GM21390 (cell line): ENCODE measurements around the gene NTF4.

ENCODE experiments used
- ATAC-seq: cut with Tn5 transposase; IDR thresholded peaks from one replicate; pipeline ENCODE4 v1.9.1; 2021; ENCODE audit not compliant: unreplicated experiment

Gene NTF4, protein sequence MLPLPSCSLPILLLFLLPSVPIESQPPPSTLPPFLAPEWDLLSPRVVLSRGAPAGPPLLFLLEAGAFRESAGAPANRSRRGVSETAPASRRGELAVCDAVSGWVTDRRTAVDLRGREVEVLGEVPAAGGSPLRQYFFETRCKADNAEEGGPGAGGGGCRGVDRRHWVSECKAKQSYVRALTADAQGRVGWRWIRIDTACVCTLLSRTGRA

DNA sequence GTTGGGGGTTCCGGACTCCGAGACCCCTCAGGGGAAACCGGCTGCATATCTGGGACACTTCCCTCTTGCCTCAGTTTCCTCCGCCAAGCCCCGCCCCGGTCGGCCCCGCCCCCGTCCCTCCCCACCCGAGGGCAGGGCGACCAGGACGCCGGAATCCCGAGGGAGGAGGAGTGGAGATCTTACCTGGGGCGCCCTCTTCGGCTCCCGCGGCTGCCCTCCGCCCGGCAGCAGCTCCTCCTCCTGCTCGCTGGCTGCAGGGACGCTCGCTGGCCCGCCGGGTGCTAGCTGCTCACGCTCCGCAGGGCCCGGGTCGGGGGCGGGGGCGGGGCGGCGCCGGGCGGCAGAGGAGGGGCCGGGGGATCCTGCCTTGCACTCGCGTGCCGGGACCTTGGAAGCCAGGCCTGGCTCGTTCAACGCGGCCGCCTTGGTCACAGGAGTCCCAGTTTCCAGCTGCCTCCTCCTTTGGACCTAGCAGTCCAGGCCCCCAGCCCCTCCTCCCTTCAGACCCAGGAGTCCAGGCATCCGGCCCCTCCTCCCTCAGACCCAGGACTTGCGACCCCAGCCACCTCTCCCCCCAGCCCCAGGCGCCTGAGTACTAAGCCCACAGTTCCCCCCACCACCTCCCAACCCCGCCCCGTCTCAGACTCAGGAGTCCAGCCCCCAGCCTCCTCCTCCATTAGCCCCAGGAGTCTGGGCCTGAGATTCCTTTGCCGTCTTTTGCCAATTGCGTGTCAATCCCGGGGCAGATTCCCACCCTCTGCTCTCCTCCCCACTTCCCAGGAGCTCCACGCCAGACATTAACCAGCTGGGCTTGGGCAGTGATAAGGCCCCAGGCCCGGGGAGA is at the start of gene NTF4:
Gene NTF4 (minus strand): TSS at position 51 of the 844 bp plus-strand sequence. CDS start 2,821 bp downstream, outside the sequence.
- no peak for ATAC-seq

DNA sequence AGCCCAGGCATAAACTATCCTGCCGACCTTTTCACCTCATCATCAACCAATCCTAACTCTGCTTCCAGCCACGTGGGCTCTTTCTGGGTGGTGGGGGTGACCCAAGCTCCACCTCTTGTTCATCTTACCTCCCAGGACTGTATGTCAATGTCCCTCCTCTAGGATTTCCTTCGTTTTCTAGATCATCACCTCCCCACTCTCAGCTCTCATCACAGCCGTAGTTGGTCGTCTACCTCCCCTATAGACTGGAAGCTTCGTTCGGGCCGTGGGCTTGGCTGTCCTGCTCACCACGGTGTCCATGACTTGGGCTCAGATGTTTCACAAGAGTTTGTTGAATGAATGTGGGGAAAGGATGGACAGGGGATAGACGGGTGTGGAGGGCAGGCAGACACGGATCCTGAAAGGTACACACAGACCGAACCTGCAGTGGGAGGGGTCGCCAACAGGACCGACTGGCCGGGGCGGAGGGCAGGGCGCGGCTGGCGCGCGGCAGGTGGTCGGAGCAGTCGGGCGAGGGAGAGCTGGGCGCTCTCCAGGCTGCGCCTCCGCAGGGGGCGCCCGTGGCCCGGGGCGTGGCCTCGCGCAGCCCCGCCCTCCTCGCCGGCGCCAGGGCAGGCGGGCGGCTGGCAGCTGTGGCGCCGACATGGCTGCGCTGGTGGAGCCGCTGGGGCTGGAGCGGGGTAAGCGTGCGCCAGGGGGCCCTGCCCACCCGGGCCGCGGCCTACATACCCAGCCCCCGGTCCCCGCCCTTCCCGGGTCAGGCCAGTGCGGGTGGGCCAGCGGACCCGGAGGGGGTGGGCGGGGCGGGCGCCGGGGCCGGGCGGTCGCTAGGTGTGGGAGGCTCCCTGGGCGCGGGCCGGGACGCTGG is 49.4 kb upstream of the NTF4 start, which contains the start of gene LIN7B:
Gene LIN7B (plus strand): TSS at position 609 of the 868 bp plus-strand sequence. CDS start 35 bp downstream, at position 644.
- ATAC-seq: no peak

DNA sequence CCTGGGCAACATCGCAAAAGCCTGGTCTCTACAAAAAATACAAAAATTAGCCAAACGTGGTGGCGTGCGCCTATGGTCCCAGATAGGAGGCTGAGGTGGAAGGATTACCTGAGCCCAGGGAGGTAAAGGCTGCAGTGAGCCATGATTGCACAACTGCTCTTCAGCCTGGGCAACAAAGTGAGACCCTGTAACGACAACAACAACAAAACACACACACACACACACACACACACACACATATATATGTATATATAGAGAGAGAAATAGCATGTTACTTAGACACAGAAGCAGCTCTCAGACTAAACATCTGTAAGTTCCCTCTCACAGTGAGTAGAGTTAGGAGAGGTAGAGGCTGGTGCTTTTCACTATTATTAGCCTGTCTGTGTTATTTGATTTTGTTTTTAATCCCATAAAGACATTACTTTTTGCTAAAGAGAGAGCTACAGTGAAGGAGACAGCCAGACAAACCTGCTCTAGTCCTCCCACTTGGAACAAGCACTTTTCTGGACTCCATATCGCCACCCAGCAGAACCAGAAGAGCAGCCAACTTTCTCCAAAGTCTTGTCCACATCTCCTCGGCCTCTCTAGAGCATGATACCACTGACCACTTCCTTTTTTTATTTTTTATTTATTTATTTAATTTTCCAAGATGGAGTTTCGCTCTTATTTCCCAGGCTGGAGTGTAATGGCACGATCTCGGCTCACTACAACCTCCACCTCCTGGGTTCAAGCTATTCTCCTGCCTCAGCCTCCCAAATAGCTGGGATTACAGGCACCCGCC is 46.8 kb upstream of the NTF4 start:
- no peak for ATAC-seq

DNA sequence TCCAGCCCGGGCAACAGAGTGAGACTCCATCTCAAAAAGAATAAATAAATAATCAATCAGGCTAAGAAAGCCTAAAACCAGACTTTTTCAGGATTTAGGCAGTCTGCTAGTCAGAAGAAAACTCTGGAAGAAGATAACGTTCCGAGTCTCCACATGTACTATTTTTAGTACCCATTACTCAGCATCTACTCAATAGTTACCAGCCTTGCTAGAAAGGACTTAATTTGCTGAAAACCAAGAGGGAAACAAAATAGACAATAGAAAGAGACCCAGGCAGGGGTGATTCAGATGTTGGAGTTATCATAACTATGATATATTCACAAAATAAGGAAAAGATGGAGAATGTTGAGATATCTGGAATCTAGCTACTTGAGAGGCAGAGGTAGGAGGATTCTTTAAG is 45.9 kb upstream of the NTF4 start:
- ATAC-seq: no peak

DNA sequence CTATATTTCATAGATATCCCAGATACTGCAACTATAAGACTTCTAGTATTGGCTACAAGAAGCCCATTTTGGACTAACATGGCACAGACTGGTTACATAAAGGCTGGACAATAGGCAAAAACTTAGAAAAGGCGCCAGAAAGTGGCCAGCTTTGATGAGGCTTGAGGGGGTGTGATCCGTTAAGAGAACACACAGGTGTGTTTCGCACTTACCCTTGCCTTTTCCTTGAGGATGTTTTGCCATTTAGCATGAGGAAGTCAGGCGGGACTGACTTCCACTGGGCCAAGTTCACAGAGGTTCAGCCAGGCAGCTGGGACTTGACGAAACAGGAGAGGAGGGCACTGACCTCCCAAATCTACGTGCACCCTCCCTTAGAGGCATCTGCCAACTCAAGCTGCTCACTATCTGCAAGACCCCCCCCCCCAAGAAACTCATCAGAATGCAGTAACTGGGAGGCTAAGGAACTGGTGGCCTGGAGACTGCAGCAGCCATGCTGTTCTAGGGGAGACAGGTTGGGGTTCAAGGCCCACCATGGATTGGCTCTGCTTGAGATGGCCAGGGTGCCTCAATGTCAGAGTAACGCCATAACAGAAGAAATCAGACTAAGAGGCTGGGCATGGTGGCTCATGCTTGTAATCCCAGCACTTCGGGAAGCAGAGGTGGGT is 45.1 kb upstream of the NTF4 start:
- ATAC-seq: no peak

DNA sequence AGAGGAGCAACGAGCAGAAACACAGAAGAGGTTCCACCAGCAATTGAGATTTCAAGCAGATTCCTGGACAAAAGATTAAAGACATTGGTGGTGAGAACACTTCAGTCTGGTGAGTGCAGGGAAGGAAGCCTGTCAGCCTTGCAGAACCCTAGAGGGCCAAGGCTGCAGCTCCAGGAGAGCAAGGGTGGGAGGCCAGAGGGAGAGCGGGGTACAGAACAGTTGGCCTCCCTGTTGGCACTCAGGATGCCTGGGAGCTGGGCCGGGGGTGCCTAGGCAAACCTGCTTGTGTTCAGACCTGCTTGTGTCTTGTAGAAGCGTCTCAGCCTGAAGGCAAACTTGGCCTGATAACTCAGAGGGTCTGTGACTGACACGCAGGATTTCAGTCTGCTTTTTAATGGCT is 44.4 kb upstream of the NTF4 start:
- ATAC-seq: no peak

DNA sequence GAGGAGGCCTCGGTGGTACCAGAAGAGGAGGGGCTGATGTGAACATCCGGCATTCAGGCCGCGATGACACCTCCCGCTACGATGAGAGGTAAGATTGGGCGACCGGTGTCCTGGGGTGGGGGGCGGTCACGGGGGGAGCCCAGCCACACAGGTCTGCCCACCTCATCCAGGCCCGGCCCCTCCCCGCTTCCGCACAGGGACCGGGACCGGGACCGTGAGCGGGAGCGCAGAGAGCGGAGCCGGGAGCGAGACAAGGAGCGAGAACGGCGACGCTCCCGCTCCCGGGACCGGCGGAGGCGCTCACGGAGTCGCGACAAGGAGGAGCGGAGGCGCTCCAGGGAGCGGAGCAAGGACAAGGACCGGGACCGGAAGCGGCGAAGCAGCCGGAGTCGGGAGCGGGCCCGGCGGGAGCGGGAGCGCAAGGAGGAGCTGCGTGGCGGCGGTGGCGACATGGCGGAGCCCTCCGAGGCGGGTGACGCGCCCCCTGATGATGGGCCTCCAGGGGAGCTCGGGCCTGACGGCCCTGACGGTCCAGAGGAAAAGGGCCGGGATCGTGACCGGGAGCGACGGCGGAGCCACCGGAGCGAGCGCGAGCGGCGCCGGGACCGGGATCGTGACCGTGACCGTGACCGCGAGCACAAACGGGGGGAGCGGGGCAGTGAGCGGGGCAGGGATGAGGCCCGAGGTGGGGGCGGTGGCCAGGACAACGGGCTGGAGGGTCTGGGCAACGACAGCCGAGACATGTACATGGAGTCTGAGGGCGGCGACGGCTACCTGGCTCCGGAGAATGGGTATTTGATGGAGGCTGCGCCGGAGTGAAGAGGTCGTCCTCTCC is 43.2 kb upstream of the NTF4 start:
- no peak for ATAC-seq

DNA sequence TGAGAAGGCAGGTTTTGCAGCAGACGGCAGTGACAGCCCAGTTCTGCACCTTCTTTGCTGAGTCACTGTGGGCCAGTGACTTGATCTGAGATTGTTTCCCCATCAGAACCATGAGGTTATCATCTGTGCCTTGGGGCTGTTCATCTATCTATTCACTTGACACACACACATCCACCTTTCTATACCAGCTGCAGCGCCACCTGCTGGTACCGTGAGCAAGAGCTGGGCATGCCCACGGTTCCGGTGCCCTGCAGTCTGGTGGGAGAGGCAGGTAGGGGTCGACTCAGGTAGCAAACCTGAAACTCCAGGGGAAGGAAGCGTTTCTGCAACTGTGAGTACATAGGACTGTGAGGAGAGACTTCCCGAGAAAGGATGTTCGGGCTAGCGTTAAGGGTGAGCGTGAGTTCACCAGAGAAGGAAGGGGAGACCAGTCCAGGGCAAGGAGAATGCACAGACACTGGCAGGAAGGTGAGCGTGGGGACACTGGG is 42.1 kb upstream of the NTF4 start:
- no peak for ATAC-seq

DNA sequence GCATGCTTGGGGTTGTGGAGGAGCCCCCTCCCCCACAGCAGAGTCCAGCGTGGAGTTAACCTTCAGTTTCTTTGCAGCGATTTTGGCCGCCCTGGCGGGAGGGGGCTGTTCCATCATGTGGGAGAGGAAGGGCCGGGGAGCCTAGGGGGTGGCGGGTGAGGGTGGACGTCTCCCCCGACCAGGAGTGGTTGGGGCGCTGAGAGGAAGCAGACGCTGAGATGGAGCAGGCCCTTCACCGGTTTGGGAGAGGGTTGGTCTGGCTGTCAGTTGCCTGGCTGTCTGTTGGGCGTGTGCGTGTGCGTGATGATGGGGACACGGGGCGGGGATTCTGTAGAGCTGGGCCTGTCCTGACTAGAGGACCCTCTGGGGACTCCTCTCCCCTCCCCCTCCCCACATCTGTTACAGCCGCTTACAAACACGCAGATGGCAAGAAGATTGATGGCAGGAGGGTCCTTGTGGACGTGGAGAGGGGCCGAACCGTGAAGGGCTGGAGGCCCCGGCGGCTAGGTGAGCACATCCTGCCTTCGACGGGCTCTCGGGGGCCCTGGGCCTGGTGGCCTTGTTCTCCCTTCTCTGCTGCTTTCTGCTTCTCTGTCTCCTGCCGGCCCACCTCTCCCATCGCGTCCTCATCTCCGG is 39.7 kb upstream of the NTF4 start:
- ATAC-seq: no peak

DNA sequence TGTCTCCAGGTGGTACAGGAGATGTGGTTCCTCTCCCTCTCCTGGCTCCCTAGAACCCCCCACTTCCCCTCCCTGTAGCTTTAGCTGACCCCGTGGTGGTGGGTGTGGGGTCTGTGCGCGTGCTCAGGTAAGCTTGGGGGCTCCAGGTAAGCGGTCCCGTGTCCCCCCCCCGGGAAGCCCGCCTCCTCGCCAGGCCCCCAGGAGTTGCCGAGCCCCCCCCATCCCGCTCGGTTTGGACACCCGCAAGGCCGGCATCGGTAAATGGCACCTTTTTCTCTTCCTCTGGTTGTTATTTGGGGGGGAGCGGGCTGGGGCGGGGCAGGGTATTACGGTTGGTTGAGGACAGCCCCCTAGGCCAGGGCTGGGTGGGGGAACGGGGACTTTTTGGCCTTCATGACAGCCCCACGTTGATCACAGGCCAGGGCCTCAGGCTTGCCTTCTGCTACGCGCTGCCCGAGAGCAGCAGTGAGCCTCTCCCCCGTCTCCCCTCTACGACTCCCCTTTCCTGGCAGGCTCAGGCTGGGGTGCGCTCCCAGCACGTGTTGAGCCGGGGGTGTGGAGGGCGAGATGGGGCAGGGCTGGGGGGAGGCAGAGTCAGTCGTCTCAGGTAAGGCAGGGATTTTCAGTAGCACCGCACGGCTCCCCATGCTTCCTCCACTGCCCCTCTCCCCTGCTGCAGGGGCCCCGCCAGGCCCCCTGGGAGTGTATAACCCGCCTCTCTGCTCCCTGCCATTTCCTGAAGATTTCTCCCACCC is 38.9 kb upstream of the NTF4 start:
- no peak for ATAC-seq

DNA sequence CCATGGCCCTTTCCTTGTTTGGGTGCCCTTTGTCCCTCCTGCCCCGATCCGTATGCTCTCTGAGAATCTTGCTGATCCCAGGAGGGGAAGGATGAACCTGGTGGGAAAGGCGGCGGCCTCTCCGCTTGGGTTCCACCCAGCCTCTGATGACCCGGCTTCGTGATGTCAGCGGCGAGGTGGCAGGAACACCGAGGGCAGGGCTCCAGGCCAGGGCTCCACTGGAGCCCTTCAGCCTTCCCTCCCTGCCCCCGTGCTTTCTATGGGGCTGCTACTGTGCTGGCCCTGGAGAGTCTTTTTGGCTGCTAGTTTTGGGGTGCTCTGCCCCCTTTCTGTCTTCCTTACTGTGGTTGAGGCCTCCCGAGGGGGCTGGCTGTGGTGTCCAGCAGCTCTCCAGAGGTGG is 37.7 kb upstream of the NTF4 start:
- no peak for ATAC-seq

DNA sequence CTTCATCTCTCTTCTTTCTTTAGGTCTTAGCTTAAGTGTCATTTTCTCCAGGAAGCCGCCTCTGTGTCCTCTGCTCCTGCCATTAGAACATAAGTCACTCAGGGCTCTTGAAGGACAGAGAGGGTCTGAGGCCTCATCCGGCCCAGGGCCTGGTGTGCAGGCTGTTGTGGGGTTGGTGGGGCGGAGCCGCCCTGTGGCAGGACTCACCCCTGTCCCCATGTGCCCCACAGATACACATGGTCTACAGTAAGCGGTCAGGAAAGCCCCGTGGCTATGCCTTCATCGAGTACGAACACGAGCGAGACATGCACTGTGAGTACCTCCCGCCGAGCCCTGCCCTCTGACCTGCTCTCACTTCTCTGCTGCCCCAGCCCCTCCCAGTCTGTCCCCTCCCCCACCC is 36.5 kb upstream of the NTF4 start:
- no peak for ATAC-seq

DNA sequence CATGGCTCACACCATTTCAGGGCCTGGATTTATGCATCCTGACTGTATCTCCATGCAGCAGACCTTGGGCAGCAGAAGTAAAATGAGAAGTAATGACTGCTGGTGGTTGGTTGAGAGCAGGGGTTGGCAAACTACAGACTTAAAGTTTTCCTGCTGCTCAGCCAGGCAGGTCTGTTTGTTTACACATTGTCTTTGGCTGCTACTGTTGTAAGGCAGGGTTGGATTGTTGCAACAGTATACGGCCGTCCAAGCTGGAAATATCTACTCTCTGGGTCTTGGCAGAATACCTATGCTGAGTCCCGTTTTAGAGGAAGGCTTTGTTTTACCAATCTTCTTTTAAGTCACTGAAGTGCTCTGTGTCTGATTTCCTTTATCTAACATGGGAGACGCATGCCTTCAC is 34.2 kb upstream of the NTF4 start:
- no peak for ATAC-seq

DNA sequence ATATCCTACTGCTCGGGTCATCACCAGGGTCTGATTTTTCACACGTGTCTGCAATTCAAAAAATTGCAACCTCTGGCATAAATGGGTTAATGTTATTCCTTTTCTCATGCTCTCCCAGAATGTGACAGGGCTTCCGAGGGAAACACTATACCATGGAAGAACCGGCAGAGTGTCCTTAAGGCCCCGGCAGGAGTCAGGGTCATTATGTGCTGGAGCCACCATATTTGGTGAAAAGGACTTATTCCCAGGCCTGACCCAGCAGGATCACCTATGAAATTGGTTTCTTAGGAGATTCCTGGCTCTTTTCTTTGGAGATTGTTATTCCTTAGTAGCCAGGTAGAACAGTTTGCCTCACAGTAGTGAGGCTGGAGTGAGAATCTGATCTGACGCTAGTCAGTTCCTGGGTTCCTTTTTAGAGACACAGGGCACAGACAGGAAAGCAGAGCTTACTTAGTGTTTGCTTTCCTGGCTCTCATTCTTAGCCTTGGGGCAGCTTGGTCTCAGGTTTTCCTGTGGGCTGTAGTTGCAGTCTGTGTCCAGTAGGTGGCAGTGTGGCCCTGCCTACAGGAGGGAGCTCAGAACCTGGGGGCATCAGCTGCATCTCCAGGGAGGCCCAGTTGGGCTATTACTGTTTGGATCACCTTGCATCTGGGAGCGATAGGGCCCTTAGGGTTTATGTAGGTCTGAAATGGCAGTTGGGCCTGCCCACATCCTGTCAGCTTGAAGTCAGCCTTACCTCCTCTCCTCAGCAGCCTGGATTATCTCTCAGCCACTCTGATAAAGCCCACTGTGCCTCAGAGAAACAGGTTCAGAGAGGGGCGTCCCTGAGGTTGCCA is 33.1 kb upstream of the NTF4 start:
- ATAC-seq: no peak

DNA sequence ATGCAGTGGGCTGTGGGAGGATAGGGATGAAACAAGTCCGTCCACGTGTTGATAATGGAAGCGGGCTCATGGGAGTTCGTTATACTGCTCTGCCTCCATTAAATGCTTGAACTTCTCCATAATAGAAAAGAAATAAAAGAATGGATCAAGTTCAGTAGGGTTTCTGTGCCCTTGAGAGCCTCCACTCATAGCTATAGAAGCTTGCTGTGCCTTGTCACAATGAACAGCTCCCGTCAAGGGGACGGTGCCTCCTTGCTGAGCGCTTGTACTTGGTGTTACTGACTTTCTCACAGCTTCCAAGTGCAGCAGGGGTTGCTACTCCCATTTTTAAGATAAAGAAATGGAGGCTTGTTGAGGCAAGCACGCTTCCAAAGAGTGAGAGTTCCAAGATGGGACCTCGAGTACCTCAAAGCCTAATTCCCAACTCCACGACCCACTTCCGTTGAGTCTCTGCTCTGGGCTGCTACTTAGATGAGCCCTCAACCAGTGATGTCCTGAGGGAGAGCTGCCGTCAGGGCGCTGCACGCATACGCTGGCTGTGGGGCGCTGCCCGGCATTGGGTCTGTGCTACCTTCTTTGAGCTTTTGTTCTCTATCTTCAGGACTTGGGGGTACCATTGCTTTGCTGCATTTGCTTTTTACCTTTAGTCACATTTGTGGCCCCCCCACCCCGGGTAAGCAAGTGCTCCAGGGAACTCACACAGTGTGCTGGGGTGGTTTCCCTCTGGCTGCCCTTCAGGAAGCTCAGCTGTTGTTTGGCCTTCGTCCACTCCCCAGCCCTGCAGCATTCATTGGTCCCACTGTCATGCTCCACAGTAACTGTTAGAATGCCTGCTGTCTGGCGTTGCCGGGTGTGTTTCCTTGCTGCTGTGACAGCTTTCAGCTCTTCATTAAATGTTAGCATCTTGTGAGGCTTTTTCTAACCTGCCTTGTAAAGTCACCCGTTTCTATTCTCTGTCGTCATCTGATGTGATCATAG is 30.2 kb upstream of the NTF4 start:
- ATAC-seq: no peak

DNA sequence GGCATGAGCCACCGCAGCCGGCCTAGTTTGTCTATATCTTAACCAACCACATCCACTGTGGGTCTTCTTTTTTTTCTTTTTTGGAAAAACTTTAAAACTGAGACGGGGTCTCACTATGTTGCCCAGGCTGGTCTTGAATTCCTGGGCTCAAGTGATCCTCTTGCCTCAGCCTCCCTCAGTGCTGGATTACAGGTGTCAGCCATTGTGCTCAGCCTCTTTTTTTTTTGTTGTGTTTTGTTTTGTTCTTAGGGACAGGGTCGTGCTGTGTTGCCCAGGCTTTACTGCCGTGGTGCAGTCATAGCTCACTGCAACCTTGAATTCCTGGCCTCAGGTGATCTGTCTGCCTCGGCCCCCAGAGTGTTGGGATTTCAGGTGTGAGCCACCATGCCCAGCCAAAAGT is 28.1 kb upstream of the NTF4 start:
- no peak for ATAC-seq
